GM06990 (cell line): ENCODE measurements around the gene MOB3C.

Experiments
- DNase-seq: peaks from one replicate; pipeline ENCODE4 v3.0.0-alpha.2; 2011; ENCODE audit not compliant: insufficient read length; ENCODE audit errors: extremely low read depth
- H3K27me3 ChIP-seq: replicated peaks from 2 replicates; pipeline ENCODE4 v1.6.0; 2011; ENCODE audit warnings: low read length; ENCODE audit not compliant: control insufficient read depth, insufficient read depth
- H3K36me3 ChIP-seq: 2 replicates; pipeline ENCODE4 v1.5.1; 2011; ENCODE audit warnings: low read length; ENCODE audit not compliant: control insufficient read depth, insufficient read depth
- H3K4me3 ChIP-seq: replicated peaks from 2 replicates; pipeline ENCODE4 v1.5.1; 2011; ENCODE audit warnings: low read depth, mild to moderate bottlenecking, control low read depth, low read length
- TF ChIP-seq, protein P1 (sequence below): IDR thresholded peaks from 2 replicates; pipeline ENCODE4 v1.5.1; 2011; ENCODE audit warnings: low read length, control low read depth, mild to moderate bottlenecking, inconsistent platforms; ENCODE audit not compliant: insufficient read depth, poor library complexity, severe bottlenecking

MOB3C gene

DNA sequence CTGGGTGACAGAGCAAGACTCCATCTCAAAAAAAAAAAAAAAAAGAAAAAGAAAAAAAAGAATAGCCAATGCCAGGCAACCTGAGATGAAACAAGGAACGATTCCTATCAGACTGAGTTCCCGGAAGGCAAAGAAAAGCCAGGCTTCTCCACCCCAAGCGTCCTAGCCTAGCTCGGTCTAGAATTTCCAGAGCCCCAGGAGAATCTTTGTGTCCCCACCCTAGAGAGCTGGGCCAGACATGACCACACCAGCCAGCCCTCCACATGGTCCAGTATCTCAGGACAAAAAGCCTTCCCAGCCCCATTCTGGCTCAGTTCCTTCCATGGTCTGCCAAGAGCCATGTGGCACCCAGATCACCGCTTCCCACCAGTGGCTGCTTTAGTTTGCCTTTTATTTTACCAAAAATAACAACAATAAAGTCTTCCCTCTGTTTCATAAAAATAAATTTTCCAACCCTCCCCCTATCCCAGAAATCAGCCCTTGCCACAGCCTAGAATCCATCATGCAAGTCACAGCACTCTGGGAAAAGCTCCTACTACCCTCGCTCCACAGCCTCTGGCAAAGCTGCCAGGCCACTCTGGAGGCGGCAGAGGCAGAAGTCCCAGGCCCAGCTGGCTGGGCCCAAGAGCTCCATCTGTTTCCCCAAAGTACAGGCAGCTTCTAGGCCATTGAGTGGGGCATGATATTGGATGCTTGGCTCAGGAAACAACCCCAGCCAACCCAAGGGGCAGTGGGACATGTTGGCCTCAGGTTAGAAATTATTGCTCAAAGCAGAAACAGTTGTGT lies 9.1 kb downstream of the MOB3C start:
- no peak for DNase-seq
- no peak overlapping the region for H3K4me3 ChIP-seq
- peaks cover 15% of the 10 kb centered on the region for H3K36me3 ChIP-seq
- H3K27me3 ChIP-seq: no peaks in the 10 kb centered on the region
- TF ChIP-seq, protein P1, sequence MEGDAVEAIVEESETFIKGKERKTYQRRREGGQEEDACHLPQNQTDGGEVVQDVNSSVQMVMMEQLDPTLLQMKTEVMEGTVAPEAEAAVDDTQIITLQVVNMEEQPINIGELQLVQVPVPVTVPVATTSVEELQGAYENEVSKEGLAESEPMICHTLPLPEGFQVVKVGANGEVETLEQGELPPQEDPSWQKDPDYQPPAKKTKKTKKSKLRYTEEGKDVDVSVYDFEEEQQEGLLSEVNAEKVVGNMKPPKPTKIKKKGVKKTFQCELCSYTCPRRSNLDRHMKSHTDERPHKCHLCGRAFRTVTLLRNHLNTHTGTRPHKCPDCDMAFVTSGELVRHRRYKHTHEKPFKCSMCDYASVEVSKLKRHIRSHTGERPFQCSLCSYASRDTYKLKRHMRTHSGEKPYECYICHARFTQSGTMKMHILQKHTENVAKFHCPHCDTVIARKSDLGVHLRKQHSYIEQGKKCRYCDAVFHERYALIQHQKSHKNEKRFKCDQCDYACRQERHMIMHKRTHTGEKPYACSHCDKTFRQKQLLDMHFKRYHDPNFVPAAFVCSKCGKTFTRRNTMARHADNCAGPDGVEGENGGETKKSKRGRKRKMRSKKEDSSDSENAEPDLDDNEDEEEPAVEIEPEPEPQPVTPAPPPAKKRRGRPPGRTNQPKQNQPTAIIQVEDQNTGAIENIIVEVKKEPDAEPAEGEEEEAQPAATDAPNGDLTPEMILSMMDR: no peak

DNA sequence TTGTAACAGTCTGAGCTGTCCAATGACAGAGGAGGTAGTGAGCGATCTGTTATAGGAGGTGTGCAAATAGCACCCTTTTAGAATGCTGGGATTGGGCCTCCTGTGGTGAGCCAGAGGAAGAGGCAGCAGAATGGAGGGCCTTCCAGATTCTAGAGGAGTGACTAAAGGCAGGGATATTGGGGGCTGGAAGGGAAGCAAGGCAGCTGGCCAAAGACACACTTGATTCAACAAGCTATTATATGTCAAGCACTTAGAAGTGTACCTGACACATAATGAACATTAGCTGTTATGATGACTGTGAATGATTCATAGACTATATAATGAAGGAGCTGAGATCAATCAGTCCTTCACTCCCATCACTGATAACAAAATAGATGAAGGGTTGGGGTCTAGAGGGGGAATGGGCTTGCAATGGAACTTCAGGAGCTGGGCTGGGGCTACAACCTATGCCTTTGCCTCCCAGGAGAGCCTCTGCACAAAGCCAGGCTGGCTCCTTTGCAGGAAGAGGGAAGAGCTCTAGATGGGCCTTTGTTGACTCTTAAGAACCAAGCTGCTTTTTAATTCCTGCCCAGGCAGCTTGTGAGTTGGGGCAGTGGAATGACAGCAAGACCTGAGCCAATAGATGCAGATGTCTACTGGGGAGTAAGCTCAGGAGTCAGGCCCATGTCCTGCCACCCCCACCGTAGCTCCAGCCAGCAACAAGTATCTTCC lies 10.2 kb downstream of the MOB3C start:
- Histone ChIP-seq H3K27me3 (no peaks in the 10 kb centered on the region), H3K4me3 (no peak overlapping the region), H3K36me3 (peaks cover 11% of the 10 kb centered on the region)
- TF ChIP-seq, protein P1: no peak
- DNase-seq: no peak

DNA sequence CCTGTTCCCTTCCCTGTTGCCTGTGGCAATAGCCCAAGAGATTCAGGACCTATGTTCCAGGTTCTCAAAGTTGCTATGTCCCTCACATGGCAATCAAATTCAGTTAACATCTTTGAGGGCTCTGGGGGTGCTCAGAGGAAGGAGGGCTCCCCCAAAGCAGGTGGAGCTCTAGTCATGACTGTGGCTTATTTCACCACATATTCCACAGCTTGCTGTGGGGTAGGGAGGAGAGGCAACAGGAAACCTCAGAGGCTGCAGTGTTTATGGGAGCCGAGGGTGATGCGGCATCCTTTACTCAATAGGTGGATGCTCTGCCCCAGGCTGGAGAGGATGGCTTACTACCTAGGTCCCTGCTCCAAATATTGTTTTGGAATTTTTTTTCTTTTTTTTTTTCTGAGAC lies 11.4 kb downstream of the MOB3C start:
- peaks cover 10% of the 10 kb centered on the region for H3K36me3 ChIP-seq
- no peaks in the 10 kb centered on the region for H3K27me3 ChIP-seq
- no peak for DNase-seq
- TF ChIP-seq, protein P1: no peak
- no peak overlapping the region for H3K4me3 ChIP-seq

- peak; percentile 96 for DNase-seq
- Histone ChIP-seq H3K4me3 (peak within 1 kb of the TSS; percentile 94), H3K27me3 (no peaks in the 10 kb centered on the region), H3K36me3 (peaks cover 10% of the 10 kb centered on the region)
- TF ChIP-seq, protein P1: peak; percentile 13
Measured at GRCh38 chr1:46603858-46604549, 12.6 kb downstream of the MOB3C start, which contains the start of gene MKNK1. Gene MKNK1, minus strand, starts transcription at chr1:46604268. Its CDS starts 20,941 bp downstream, at chr1:46583327.

DNA sequence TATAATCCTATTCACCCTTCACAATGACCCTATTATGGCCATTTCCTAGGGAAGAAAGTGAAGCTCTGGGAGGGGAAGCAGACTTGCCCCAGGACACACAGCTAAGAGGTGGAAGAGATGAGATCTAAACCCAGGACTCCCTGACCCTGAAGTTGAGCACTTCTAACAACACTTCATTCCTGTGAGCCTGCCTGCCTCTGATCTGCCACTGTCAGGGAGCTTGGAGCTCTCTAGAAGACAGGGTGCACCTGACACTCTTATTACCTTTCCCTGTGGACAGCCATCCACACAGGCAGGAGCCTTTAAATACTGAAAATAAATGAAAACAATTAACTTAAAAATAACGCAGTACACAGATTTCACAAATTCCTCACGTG lies 13.1 kb downstream of the MOB3C start:
- Histone ChIP-seq H3K4me3 (peak overlapping the region; percentile 94), H3K27me3 (no peaks in the 10 kb centered on the region), H3K36me3 (peaks cover 5% of the 10 kb centered on the region)
- TF ChIP-seq, protein P1: no peak
- DNase-seq: no peak
